Measurements from ENCODE around the gene UTP11.
A peak's percentile ranks its signal among the peaks of the same experiment; 100 is the strongest.

Gene UTP11

GRCh38 chr1:38003261-38004250, 9.0 kb upstream of the UTP11 start:
- DNase-seq (ENCODE audit: low spot score): no peak

GRCh38 chr1:38004284-38005108, 8.0 kb upstream of the UTP11 start:
- no peak for DNase-seq (ENCODE audit: low spot score)

GRCh38 chr1:38005195-38006007, 7.1 kb upstream of the UTP11 start, which contains the start of gene FHL3:
FHL3 (minus strand) TSS chr1:38005514; CDS start chr1:37999412, 6,102 bp downstream.
- peak; percentile 52 for DNase-seq (ENCODE audit: low spot score)

GRCh38 chr1:38006008-38006828, 6.3 kb upstream of the UTP11 start:
- no peak for DNase-seq (ENCODE audit: low spot score)

- DNase-seq (ENCODE audit: low spot score): no peak
Observed at GRCh38 chr1:38009088-38009840, 3.3 kb upstream of the UTP11 start.

- no peak for DNase-seq (ENCODE audit: low spot score)
Observed at GRCh38 chr1:38009841-38010180, 2.7 kb upstream of the UTP11 start.

- no peak for DNase-seq (ENCODE audit: low spot score)
Observed at GRCh38 chr1:38013227-38013622, 691 bp downstream of the UTP11 start.

GRCh38 chr1:38014171-38014570, 1.6 kb downstream of the UTP11 start:
- no peak for DNase-seq (ENCODE audit: low spot score)

- DNase-seq (ENCODE audit: low spot score): no peak
Observed at GRCh38 chr1:38014724-38015424, 2.3 kb downstream of the UTP11 start.

- DNase-seq (ENCODE audit: low spot score): no peak
Observed at GRCh38 chr1:38015978-38016725, 3.6 kb downstream of the UTP11 start.

- DNase-seq (ENCODE audit: low spot score): no peak
Observed at GRCh38 chr1:38018864-38019343, 6.4 kb downstream of the UTP11 start.

GRCh38 chr1:38020396-38020795, 7.9 kb downstream of the UTP11 start:
- DNase-seq (ENCODE audit: low spot score): no peak

GRCh38 chr1:38021969-38022368, 9.4 kb downstream of the UTP11 start:
- DNase-seq (ENCODE audit: low spot score): no peak

- no peak for DNase-seq (ENCODE audit: low spot score)
Observed at GRCh38 chr1:38022810-38023209, 10.3 kb downstream of the UTP11 start.

GRCh38 chr1:38025233-38025632, 12.7 kb downstream of the UTP11 start:
- DNase-seq (ENCODE audit: low spot score): no peak

GRCh38 chr1:38025664-38026063, 13.1 kb downstream of the UTP11 start:
- no peak for DNase-seq (ENCODE audit: low spot score)

- no peak for DNase-seq (ENCODE audit: low spot score)
Observed at GRCh38 chr1:38026592-38027200, 14.2 kb downstream of the UTP11 start.

All from SW480 (cell line).